GM23338 (cell line): ENCODE data around the gene MDGA2. TPM values are rescaled to one million over a fixed set of nuclear protein-coding genes. Genes with fewer than 3 reads are reported as not detected.

Experiments
- ATAC-seq: fragments of 200-7000 bp; cut with Tn5 transposase; 3 replicates; pipeline ENCODE4 v1.9.1; 2020
- DNase-seq: peaks from one replicate; pipeline ENCODE4 v3.0.0-alpha.2; 2015; ENCODE audit warnings: low spot score
- H2AFZ ChIP-seq: fragments of 200-600 bp; sonication (generic); 2 replicates; pipeline ENCODE4 v1.8.0; 2016; ENCODE audit warnings: antibody characterized with exemption, mild to moderate bottlenecking, moderate library complexity
- H3F3A ChIP-seq: fragments of 200-600 bp; sonication (generic); replicated peaks from 2 replicates; pipeline ENCODE4 v1.8.0; 2017; ENCODE audit warnings: antibody characterized with exemption, mixed run types, low read depth
- H3K27ac ChIP-seq: fragments of 200-600 bp; sonication (generic); 2 replicates; pipeline ENCODE4 v1.6.1; 2016; ENCODE audit warnings: low read depth
- H3K27me3 ChIP-seq: fragments of 200-600 bp; sonication (generic); 2 replicates; pipeline ENCODE4 v1.8.0; 2016; ENCODE audit warnings: mild to moderate bottlenecking, mixed run types, moderate library complexity; ENCODE audit not compliant: insufficient read depth
- H3K36me3 ChIP-seq: fragments of 200-600 bp; sonication (generic); 2 replicates; pipeline ENCODE4 v1.8.0; 2016; ENCODE audit warnings: mild to moderate bottlenecking; ENCODE audit not compliant: insufficient read depth
- H3K4me1 ChIP-seq: fragments of 200-600 bp; sonication (generic); 2 replicates; pipeline ENCODE4 v1.8.0; 2016; ENCODE audit warnings: mild to moderate bottlenecking, moderate library complexity; ENCODE audit not compliant: insufficient read depth
- H3K4me2 ChIP-seq: fragments of 200-600 bp; sonication (generic); 2 replicates; pipeline ENCODE4 v1.7.1; 2017; ENCODE audit warnings: mixed run types
- H3K4me3 ChIP-seq: fragments of 200-600 bp; sonication (generic); 2 replicates; pipeline ENCODE4 v1.6.1; 2016; ENCODE audit warnings: mixed run types
- H3K79me2 ChIP-seq: fragments of 200-600 bp; sonication (generic); replicated peaks from 2 replicates; pipeline ENCODE4 v1.8.0; 2017; ENCODE audit warnings: mild to moderate bottlenecking; ENCODE audit not compliant: insufficient read depth
- H3K9me2 ChIP-seq: fragments of 200-600 bp; sonication (generic); 2 replicates; pipeline ENCODE4 v1.8.0; 2017; ENCODE audit not compliant: insufficient read depth
- H4K20me1 ChIP-seq: fragments of 200-600 bp; sonication (generic); replicated peaks from 2 replicates; pipeline ENCODE4 v1.8.0; 2017; ENCODE audit warnings: mild to moderate bottlenecking; ENCODE audit not compliant: insufficient read depth
- H3K27ac Mint-ChIP-seq: 2 replicates; pipeline ENCODE4 v1.8.0; 2020; ENCODE audit warnings: inconsistent platforms, mild to moderate bottlenecking, moderate library complexity, mixed read lengths
- H3K27me3 Mint-ChIP-seq: 3 replicates; pipeline ENCODE4 v1.8.0; 2022; ENCODE audit warnings: low read depth, mild to moderate bottlenecking, moderate library complexity, mixed read lengths, inconsistent platforms; ENCODE audit not compliant: insufficient read depth, poor library complexity
- H3K36me3 Mint-ChIP-seq: 3 replicates; pipeline ENCODE4 v1.8.0; 2021; ENCODE audit warnings: low read depth, mild to moderate bottlenecking, inconsistent platforms, moderate library complexity, mixed read lengths
- H3K4me1 Mint-ChIP-seq: 3 replicates; pipeline ENCODE4 v1.8.0; 2020; ENCODE audit warnings: mild to moderate bottlenecking, inconsistent platforms, mixed read lengths
- H3K4me3 Mint-ChIP-seq: 3 replicates; pipeline ENCODE4 v1.8.0; 2021; ENCODE audit warnings: moderate library complexity, mild to moderate bottlenecking, inconsistent platforms, mixed read lengths
- H3K9me3 Mint-ChIP-seq: 3 replicates; pipeline ENCODE4 v1.8.0; 2020; ENCODE audit warnings: moderate library complexity, mild to moderate bottlenecking, inconsistent platforms, mixed read lengths
- CREB1 ChIP-seq: fragments of 250-450 bp; sonication (Bioruptor Pico); IDR thresholded peaks from 2 replicates; pipeline ENCODE4 v1.5.0; 2020; ENCODE audit warnings: low read depth, mild to moderate bottlenecking, moderate library complexity
- ETS1 ChIP-seq: IDR thresholded peaks from 2 replicates; pipeline ENCODE4 v1.6.1; 2016; ENCODE audit warnings: antibody characterized with exemption
- REST ChIP-seq: IDR thresholded peaks from one replicate; pipeline ENCODE4 v1.6.1; 2018; ENCODE audit warnings: antibody characterized with exemption; ENCODE audit not compliant: unreplicated experiment
- STAT1 ChIP-seq: IDR thresholded peaks from one replicate; pipeline ENCODE4 v1.6.1; 2016; ENCODE audit warnings: antibody characterized with exemption; ENCODE audit not compliant: unreplicated experiment
- polyA plus RNA-seq: library from polyadenylated mRNA; unstranded; fragments of >200 nt; fragmentation: Nextera tagmentation; extraction: Ambion mirVana; gene quantifications from 2 replicates; pipeline ENCODE4 v1.2.1, GENCODE V29; 2016
- total RNA-seq: library from RNA; depleted of rRNA; stranded (reverse); fragments of >200 nt; shearing (Covaris generic); gene quantifications from 2 replicates; pipeline ENCODE4 v1.2.3, GENCODE V29; 2014

Gene MDGA2
- total and polyA plus RNA-seq, 2 experiments from 2014 or later, result 0.68 to 1.7 TPM

- Histone ChIP-seq H3K79me2 (no peaks in the 10 kb centered on the region), H3K27ac (no peak overlapping the region), H3K9me2 (no peaks in the 10 kb centered on the region), H3F3A (no peaks in the 10 kb centered on the region), H3K4me3 (no peak overlapping the region), H3K4me1 (0 out of 2 replicates have a peak, but pooled peaks cover 4% of the 10 kb centered on the region), H2AFZ (no peak overlapping the region), H4K20me1 (no peaks in the 10 kb centered on the region), H3K36me3 (no peaks in the 10 kb centered on the region), H3K4me2 (no peak overlapping the region), H3K27me3 (no peaks in the 10 kb centered on the region)
- no peak for ATAC-seq
- H3K27me3 Mint-ChIP-seq, result no peaks in the 10 kb centered on the region
- H3K4me3 Mint-ChIP-seq, result no peak overlapping the region
- no peak for DNase-seq
- TF ChIP-seq CREB1 (CRISPR knock-in tag) (no peak), STAT1 (no peak), REST (no peak), ETS1 (no peak)
- H3K27ac Mint-ChIP-seq, result no peak overlapping the region
- H3K36me3 Mint-ChIP-seq, result no peaks in the 10 kb centered on the region
- H3K4me1 Mint-ChIP-seq, result no peaks in the 10 kb centered on the region
- no peaks in the 10 kb centered on the region for H3K9me3 Mint-ChIP-seq
Measured at GRCh38 chr14:47020500-47020899, 654.9 kb downstream of the MDGA2 start.

GRCh38 chr14:47012533-47013280 is 662.7 kb downstream of the MDGA2 start:
- ATAC-seq, result no peak
- Mint-ChIP-seq H3K9me3 (no peaks in the 10 kb centered on the region), H3K36me3 (no peaks in the 10 kb centered on the region), H3K27me3 (no peaks in the 10 kb centered on the region), H3K4me1 (peaks cover 8% of the 10 kb centered on the region; the same call in 2 of the 3 replicates), H3K27ac (no peak overlapping the region), H3K4me3 (no peak overlapping the region)
- Histone ChIP-seq H3K4me1 (0 out of 2 replicates have a peak, but pooled peaks cover 3% of the 10 kb centered on the region), H4K20me1 (no peaks in the 10 kb centered on the region), H3K9me2 (no peaks in the 10 kb centered on the region), H3K79me2 (no peaks in the 10 kb centered on the region), H3K4me2 (no peak overlapping the region), H3K27ac (no peak overlapping the region), H3F3A (no peaks in the 10 kb centered on the region), H3K27me3 (no peaks in the 10 kb centered on the region), H3K4me3 (no peak overlapping the region), H3K36me3 (no peaks in the 10 kb centered on the region), H2AFZ (no peak overlapping the region)
- no peak for DNase-seq
- TF ChIP-seq ETS1, result no peak
